H1 (cell line): ENCODE data around the gene QSOX1. TPM values are rescaled to one million over a fixed set of nuclear protein-coding genes. Genes with fewer than 3 reads are reported as not detected.

Source experiments
- CTCF ChIA-PET: fragments of 300-600 bp; sonication (Branson Sonifier 250); formaldehyde crosslinking; loops from one replicate; lab custom pipeline; 2021; ENCODE audit not compliant: partially characterized antibody; lab: Charles Lee
- POLR2A ChIA-PET: fragments of 300-600 bp; sonication (Branson Sonifier 250); formaldehyde crosslinking; loops from one replicate; lab custom pipeline; 2021; ENCODE audit warnings: inconsistent platforms; ENCODE audit not compliant: partially characterized antibody; lab: Charles Lee
- DNase-seq, 2 experiments: peaks; one replicate each; pipeline versions ENCODE4 v3.0.0 to v3.0.0-alpha.2; 2010 to 2022; ENCODE audit warnings: low spot score in 2 of 2, low read depth in 1 of 2, mixed read lengths in 1 of 2
- FAIRE-seq: peaks from 2 replicates; lab custom pipeline; 2011; peaks lifted over from hg19 to GRCh38; lab: Jason Lieb, UNC
- H2AFZ ChIP-seq: 2 replicates; pipeline ENCODE4 v1.8.1; 2012; ENCODE audit warnings: low read length, inconsistent platforms
- H2AK5ac ChIP-seq: 2 replicates; pipeline ENCODE4 v1.6.1; 2013; ENCODE audit warnings: low read depth, low read length
- H2BK120ac ChIP-seq: replicated peaks from 2 replicates; pipeline ENCODE3; 2013; ENCODE audit warnings: low read depth, low read length, inconsistent platforms
- H2BK12ac ChIP-seq: 2 replicates; pipeline ENCODE4 v1.6.1; 2013; ENCODE audit warnings: low read depth, low read length
- H2BK15ac ChIP-seq: 2 replicates; pipeline ENCODE4 v1.6.1; 2013; ENCODE audit warnings: low read length
- H2BK20ac ChIP-seq: 2 replicates; pipeline ENCODE4 v1.6.1; 2013; ENCODE audit warnings: low read length
- H2BK5ac ChIP-seq: 2 replicates; pipeline ENCODE4 v1.6.1; 2013; ENCODE audit warnings: low read depth, low read length
- H3K14ac ChIP-seq: 2 replicates; pipeline ENCODE4 v1.6.1; 2013; ENCODE audit warnings: inconsistent platforms; ENCODE audit not compliant: insufficient read length
- H3K18ac ChIP-seq: 2 replicates; pipeline ENCODE4 v1.6.1; 2013; ENCODE audit warnings: low read length; ENCODE audit errors: extremely low read depth
- H3K23ac ChIP-seq: 2 replicates; pipeline ENCODE4 v1.6.1; 2013; ENCODE audit warnings: inconsistent platforms; ENCODE audit not compliant: insufficient read length
- H3K23me2 ChIP-seq: 2 replicates; pipeline ENCODE4 v1.6.1; 2013; ENCODE audit warnings: low read depth, low read length
- H3K27ac ChIP-seq: 2 replicates; pipeline ENCODE4 v1.6.1; 2011; ENCODE audit warnings: low read depth, low read length, inconsistent platforms
- H3K27me3 ChIP-seq, 4 experiments: replicated peaks in 1 of 4; 1 replicate in 1 of 4; 2 replicates in 3 of 4; pipeline versions ENCODE4 v1.6.1 to v1.8.1; 2011 to 2013; ENCODE audit warnings: low read length in 3 of 4, mild to moderate bottlenecking in 3 of 4, inconsistent platforms in 2 of 4, mixed read lengths in 2 of 4, moderate library complexity in 1 of 4; ENCODE audit not compliant: control insufficient read depth in 3 of 4, insufficient read depth in 3 of 4; ENCODE audit errors: extremely low read depth in 1 of 4
- H3K36me3 ChIP-seq, 4 experiments: 2 replicates each; pipeline versions ENCODE4 v1.6.1 to v1.8.1; 2011 to 2013; ENCODE audit warnings: mild to moderate bottlenecking in 4 of 4, low read length in 3 of 4, moderate library complexity in 2 of 4, control low read depth in 1 of 4, inconsistent platforms in 1 of 4; ENCODE audit not compliant: insufficient read depth in 4 of 4, control insufficient read depth in 2 of 4
- H3K4ac ChIP-seq: replicated peaks from 2 replicates; pipeline ENCODE3; 2013; ENCODE audit warnings: low read length, low read depth, mixed read lengths, inconsistent platforms; ENCODE audit not compliant: insufficient read length
- H3K4me1 ChIP-seq, 4 experiments: replicated peaks in 1 of 4; 1 replicate in 1 of 4; 2 replicates in 3 of 4; pipeline versions ENCODE4 v1.6.1 to v1.8.1; 2011 to 2013; ENCODE audit warnings: low read length in 3 of 4, inconsistent platforms in 2 of 4, mixed read lengths in 1 of 4; ENCODE audit not compliant: insufficient read depth in 4 of 4, control insufficient read depth in 3 of 4
- H3K4me2 ChIP-seq, 2 experiments: 2 replicates each; pipeline versions ENCODE4 v1.6.1 to v1.8.1; 2011 to 2013; ENCODE audit warnings: low read depth in 2 of 2, low read length in 2 of 2, control low read depth in 1 of 2, inconsistent platforms in 1 of 2, mild to moderate bottlenecking in 1 of 2; ENCODE audit not compliant: insufficient read depth in 1 of 2
- H3K4me3 ChIP-seq, 4 experiments: fragments of 200-600, 300-600 bp in 1 of 4; sonication (generic), shearing (Covaris generic), sonication (Bioruptor Twin) in 1 of 4; 2 replicates each; pipeline versions ENCODE4 v1.5.1 to v1.8.1; 2011 to 2016; ENCODE audit warnings: low read length in 4 of 4, low read depth in 3 of 4, control low read depth in 2 of 4, inconsistent platforms in 2 of 4, mild to moderate bottlenecking in 2 of 4, mixed read lengths in 1 of 4, moderate library complexity in 1 of 4; ENCODE audit not compliant: insufficient read depth in 2 of 4; ENCODE audit errors: extremely low read depth in 1 of 4
- H3K56ac ChIP-seq: replicated peaks from 2 replicates; pipeline ENCODE3; 2013; ENCODE audit warnings: low read depth, mild to moderate bottlenecking, mixed read lengths, low read length, inconsistent platforms; ENCODE audit not compliant: insufficient read length
- H3K79me1 ChIP-seq: 2 replicates; pipeline ENCODE4 v1.6.1; 2013; ENCODE audit warnings: low read depth, low read length, control low read depth
- H3K79me2 ChIP-seq, 2 experiments: 2 replicates each; pipeline versions ENCODE4 v1.6.1 to v1.8.1; 2012 to 2013; ENCODE audit warnings: low read length in 2 of 2, mild to moderate bottlenecking in 2 of 2, inconsistent platforms in 1 of 2; ENCODE audit not compliant: insufficient read depth in 2 of 2, control insufficient read depth in 1 of 2
- H3K9ac ChIP-seq, 4 experiments: replicated peaks in 1 of 4; 1 replicate in 1 of 4; 2 replicates in 3 of 4; pipeline versions ENCODE4 v1.6.1 to v1.8.1; 2011 to 2013; ENCODE audit warnings: low read depth in 3 of 4, low read length in 3 of 4, control low read depth in 2 of 4, mild to moderate bottlenecking in 2 of 4, moderate library complexity in 2 of 4, inconsistent platforms in 1 of 4; ENCODE audit errors: extremely low read depth in 1 of 4
- H3K9me3 ChIP-seq, 2 experiments: 2 replicates each; pipeline versions ENCODE4 v1.6.1 to v1.8.1; 2012 to 2013; ENCODE audit warnings: mild to moderate bottlenecking in 2 of 2, moderate library complexity in 2 of 2, control low read depth in 1 of 2, inconsistent platforms in 1 of 2, low read depth in 1 of 2, low read length in 1 of 2, mixed read lengths in 1 of 2; ENCODE audit not compliant: insufficient read depth in 2 of 2
- H4K20me1 ChIP-seq, 2 experiments: replicated peaks in 1 of 2; 2 replicates each; pipeline versions ENCODE3 to v1.8.1; 2011 to 2013; ENCODE audit warnings: inconsistent platforms in 2 of 2, low read length in 2 of 2, mild to moderate bottlenecking in 1 of 2; ENCODE audit not compliant: insufficient read depth in 2 of 2, control insufficient read depth in 1 of 2
- H4K5ac ChIP-seq: 2 replicates; pipeline ENCODE4 v1.6.1; 2013; ENCODE audit warnings: low read length, low read depth, mixed read lengths, inconsistent platforms; ENCODE audit not compliant: insufficient read length
- H4K8ac ChIP-seq: 2 replicates; pipeline ENCODE4 v1.8.0; 2013; ENCODE audit warnings: mild to moderate bottlenecking, moderate library complexity, low read length, inconsistent platforms; ENCODE audit not compliant: insufficient read depth; ENCODE audit errors: extremely low read depth
- H4K91ac ChIP-seq: replicated peaks from 2 replicates; pipeline ENCODE3; 2013; ENCODE audit warnings: low read length, mixed read lengths, inconsistent platforms; ENCODE audit not compliant: insufficient read length
- CBX5 ChIP-seq: fragments of 300-800, 300-1000 bp; sonication (generic); IDR thresholded peaks from 2 replicates; pipeline ENCODE4 v1.7.1; 2016; ENCODE audit warnings: antibody characterized with exemption, low read length, low read depth
- CEBPB ChIP-seq: IDR thresholded peaks from 2 replicates; pipeline ENCODE4 v1.6.1; 2012; ENCODE audit warnings: low read depth, low read length
- EP300 ChIP-seq, 2 experiments: IDR thresholded peaks; 1 replicate in 1 of 2; 2 replicates in 1 of 2; pipeline ENCODE4 v1.6.1; 2011 to 2012; ENCODE audit warnings: low read depth in 2 of 2, low read length in 2 of 2, mild to moderate bottlenecking in 2 of 2, borderline replicate concordance in 1 of 2, inconsistent platforms in 1 of 2, moderate library complexity in 1 of 2
- GABPA ChIP-seq: IDR thresholded peaks from 2 replicates; pipeline ENCODE4 v1.6.1; 2011; ENCODE audit warnings: mild to moderate bottlenecking, low read length, moderate library complexity, borderline replicate concordance; ENCODE audit not compliant: insufficient read depth
- KDM4A ChIP-seq: IDR thresholded peaks from one replicate; pipeline ENCODE4 v1.7.1; 2012; ENCODE audit warnings: low read depth, mild to moderate bottlenecking, moderate library complexity, low read length, inconsistent platforms; ENCODE audit not compliant: severe bottlenecking
- MAFK ChIP-seq: IDR thresholded peaks from 2 replicates; pipeline ENCODE4 v1.6.1; 2012; ENCODE audit warnings: low read depth, mild to moderate bottlenecking, improper control_type of control experiment, low read length
- MAX ChIP-seq: IDR thresholded peaks from 2 replicates; pipeline ENCODE4 v1.6.1; 2012; ENCODE audit warnings: inconsistent platforms
- POU5F1 ChIP-seq: IDR thresholded peaks from 2 replicates; pipeline ENCODE4 v1.6.1; 2011; ENCODE audit warnings: low read depth, mild to moderate bottlenecking, low read length, moderate library complexity
- SAP30 ChIP-seq: fragments of 300-600 bp; sonication (generic); IDR thresholded peaks from 2 replicates; pipeline ENCODE4 v1.7.1; 2012; ENCODE audit warnings: low read length, moderate library complexity, mild to moderate bottlenecking, inconsistent platforms; ENCODE audit not compliant: insufficient read depth, insufficient replicate concordance
- SIRT6 ChIP-seq: IDR thresholded peaks from one replicate; pipeline ENCODE4 v1.7.1; 2012; ENCODE audit warnings: low read length, inconsistent platforms
- TCF12 ChIP-seq: IDR thresholded peaks from 2 replicates; pipeline ENCODE4 v1.6.1; 2011; ENCODE audit warnings: low read depth, mild to moderate bottlenecking, low read length
- WGBS, 2 experiments: shearing (Covaris generic) in 1 of 2; methylation state at CpG; one replicate each; pipeline versions ENCODE4 v1.1.6 to v1.1.7; 2013 to 2015; ENCODE audit warnings: low lambda C conversion rate in 2 of 2, mixed read lengths in 2 of 2, inconsistent platforms in 1 of 2, low coverage in 1 of 2, missing lambda C conversion rate in 1 of 2; ENCODE audit not compliant: insufficient replicate concordance in 2 of 2, insufficient coverage in 1 of 2, insufficient read length in 1 of 2; ENCODE audit errors: extremely low coverage in 1 of 2, missing lambda C conversion rate in 1 of 2; 5-methylcytosine and 5-hydroxymethylcytosine counted together
- polyA plus RNA-seq, 7 experiments: library from polyadenylated mRNA; depleted of rRNA in 3 of 7; stranded (reverse) in 5 of 7; unstranded in 2 of 7; fragments of >200 nt in 5 of 7; fragments of 200-250 nt in 2 of 7; gene quantifications; 1 replicate in 5 of 7; 2 replicates in 1 of 7; 4 replicates in 1 of 7; pipeline versions ENCODE4 v1.2.1 to v1.2.3, GENCODE V29; 2011 to 2013; ENCODE audit warnings: missing spikeins in 2 of 7, mixed read lengths in 2 of 7
- total RNA-seq: library from RNA; stranded (reverse); fragmentation: NEBNext Ultra II Directional; extraction: Animal tissue kit (Norgen Biotek cat#: 25700); gene quantifications from 2 replicates; pipeline ENCODE4 v1.2.1, GENCODE V29; 2021
- TF ChIP-seq, protein P1 (sequence below): IDR thresholded peaks from 2 replicates; pipeline ENCODE4 v1.6.1; 2011; ENCODE audit warnings: low read length, improper control_type of control experiment

QSOX1 gene
- total and polyA plus RNA-seq, 2 of the 8 experiments (the other 6 are each of a cell fraction or from before 2014, with no cell fraction given) = 97.7 to 123 TPM

GRCh38 chr1:180188684-180189175 is 34.1 kb downstream of the QSOX1 start:
- CTCF ChIA-PET = interaction anchor here (0.6 to 13.5 kb wide), 35 partner anchors 10 to 314 kb away, joined by 3 to 307 read pairs (median 6); partner anchors contain the start of gene LHX4
- peaks cover 4 to 25% (median 10%) of the 10 kb centered on the region in 4 experiments; a peak in 5 of 8 replicates for H3K36me3 ChIP-seq
- no peak for TF ChIP-seq MAFK
- no peak for TF ChIP-seq SAP30
- TF ChIP-seq EP300 (IDR thresholded peaks at IDR 0.05; ENCODE audit: borderline replicate concordance in 1 of 2, low read depth in 2 of 2, low read length in 2 of 2) = no peak
- TF ChIP-seq, protein P1, sequence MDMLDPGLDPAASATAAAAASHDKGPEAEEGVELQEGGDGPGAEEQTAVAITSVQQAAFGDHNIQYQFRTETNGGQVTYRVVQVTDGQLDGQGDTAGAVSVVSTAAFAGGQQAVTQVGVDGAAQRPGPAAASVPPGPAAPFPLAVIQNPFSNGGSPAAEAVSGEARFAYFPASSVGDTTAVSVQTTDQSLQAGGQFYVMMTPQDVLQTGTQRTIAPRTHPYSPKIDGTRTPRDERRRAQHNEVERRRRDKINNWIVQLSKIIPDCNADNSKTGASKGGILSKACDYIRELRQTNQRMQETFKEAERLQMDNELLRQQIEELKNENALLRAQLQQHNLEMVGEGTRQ = no peak
- no peak for TF ChIP-seq KDM4A
- TF ChIP-seq CEBPB = no peak
- no peak for TF ChIP-seq SIRT6
- no peak for TF ChIP-seq GABPA
- TF ChIP-seq MAX = no peak
- no peak for TF ChIP-seq TCF12
- TF ChIP-seq POU5F1 = no peak
- TF ChIP-seq CBX5 = no peak

More at GRCh38 chr1:180188684-180189175, 34.1 kb downstream of the QSOX1 start:
- Histone ChIP-seq H4K5ac (no peak overlapping the region), H3K23ac (no peak overlapping the region), H3K18ac (no peak overlapping the region), H2BK15ac (no peak overlapping the region), H2AFZ (no peak overlapping the region), H2BK120ac (no peak overlapping the region), H3K79me2 (no peaks in the 10 kb centered on the region), H3K79me1 (no peaks in the 10 kb centered on the region; the same call in 1 of the 2 replicates), H3K9ac (no peak overlapping the region), H3K23me2 (no peaks in the 10 kb centered on the region), H3K14ac (no peak overlapping the region), H4K91ac (no peak overlapping the region), H3K27ac (no peak overlapping the region), H3K4me3 (no peak overlapping the region), H2BK20ac (no peak overlapping the region), H3K56ac (no peak overlapping the region), H3K27me3 (no peaks in the 10 kb centered on the region), H4K20me1 (peaks cover 0 to 5% of the 10 kb centered on the region in 2 experiments), H3K4ac (no peak overlapping the region), H2AK5ac (no peak overlapping the region), H2BK5ac (no peak overlapping the region), H2BK12ac (no peak overlapping the region), H3K4me2 (no peak overlapping the region), H3K4me1 (no peaks in the 10 kb centered on the region), H4K8ac (no peak overlapping the region; the same call in 1 of the 2 replicates), H3K9me3 (no peaks in the 10 kb centered on the region)
- DNase-seq (no peak), FAIRE-seq (no peak)
- 90% methylated on average over 8 of the region's 8 CpGs; no CpG with 5 or more reads in 1 of the 2 experiments for WGBS, 2 experiments
- POLR2A ChIA-PET = interaction anchor here (0.6 to 2.1 kb wide), 6 partner anchors 9 to 313 kb away, joined by 3 to 10 read pairs (median 4); no protein-coding TSS in a partner anchor
